Epithelial cell of prostate (primary cell): ENCODE results near the gene BPHL.
"Not testable (repeated sequence)": the region's sequence is repeated elsewhere in the genome, so short reads cannot be mapped to it uniquely, and the experiment has no call there.

Source experiments
- DNase-seq: peaks from one replicate; pipeline ENCODE4 v3.0.0-alpha.2; 2011; ENCODE audit warnings: low read depth, low spot score
- H3K27ac ChIP-seq: fragments of 450-650 bp; 2 replicates; pipeline ENCODE4 v1.5.1; 2017; ENCODE audit warnings: mild to moderate bottlenecking

Gene BPHL

DNA sequence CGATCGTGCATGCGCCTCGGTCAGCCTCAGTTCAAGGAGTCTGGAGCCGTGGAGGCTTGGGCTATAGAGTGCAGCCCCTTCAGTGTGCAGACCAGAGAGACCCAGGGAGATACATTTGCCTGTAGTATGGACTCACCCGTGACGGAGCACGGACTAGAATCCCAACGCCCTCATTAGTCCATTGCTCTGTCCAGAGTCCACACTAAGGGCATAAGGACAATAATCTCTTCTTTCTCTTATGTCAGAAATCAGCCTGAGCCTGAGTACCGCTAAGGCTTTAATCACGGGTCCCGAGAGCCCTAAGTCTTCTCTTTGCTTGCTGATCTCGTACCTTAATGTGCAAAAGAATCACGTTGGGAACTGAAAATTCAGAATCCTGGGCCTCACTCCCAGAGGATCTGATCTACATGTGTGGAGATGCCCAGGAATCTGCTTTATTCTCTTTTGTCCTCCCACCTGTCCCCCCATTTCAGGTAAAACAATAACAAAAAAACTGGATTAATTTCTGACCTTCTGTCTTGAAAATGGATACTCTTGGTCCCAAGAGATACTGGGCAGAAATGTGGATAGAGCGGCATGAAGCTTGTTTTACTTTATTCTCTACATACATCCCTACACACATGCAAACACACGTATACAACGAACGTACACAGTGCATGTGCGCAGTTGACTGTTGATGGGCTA is 671 bp downstream of the BPHL start:
- no peak for DNase-seq
- peak overlapping the region; percentile 88 for H3K27ac ChIP-seq

- no peak for DNase-seq
- H3K27ac ChIP-seq: no peak overlapping the region
These were observed 2.2 kb downstream of the BPHL start for GRCh38 chr6:3120765-3121089.

GRCh38 chr6:3122823-3123182 is 4.3 kb downstream of the BPHL start:
- no peak for DNase-seq
- no peak overlapping the region for H3K27ac ChIP-seq

DNA sequence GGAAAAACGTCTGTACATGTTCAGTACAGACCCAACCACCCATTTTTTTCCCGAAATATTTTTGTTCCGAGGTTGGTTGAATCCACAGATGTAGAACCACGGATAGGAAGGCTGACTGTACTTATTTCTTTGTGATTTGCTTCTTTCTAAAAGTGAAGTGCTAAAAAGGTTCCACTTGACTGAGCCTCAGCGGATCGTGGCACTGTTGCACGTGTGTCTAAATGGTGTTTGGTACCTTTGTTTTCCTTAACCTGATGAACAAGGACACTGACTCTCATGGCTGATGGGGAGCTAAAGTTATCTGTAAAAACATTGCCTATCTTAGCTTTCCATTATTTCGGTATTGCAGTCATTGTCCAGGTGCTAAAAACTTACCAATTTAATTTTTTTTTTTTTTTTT is 6.2 kb downstream of the BPHL start:
- DNase-seq: no peak
- no peak overlapping the region for H3K27ac ChIP-seq

DNA sequence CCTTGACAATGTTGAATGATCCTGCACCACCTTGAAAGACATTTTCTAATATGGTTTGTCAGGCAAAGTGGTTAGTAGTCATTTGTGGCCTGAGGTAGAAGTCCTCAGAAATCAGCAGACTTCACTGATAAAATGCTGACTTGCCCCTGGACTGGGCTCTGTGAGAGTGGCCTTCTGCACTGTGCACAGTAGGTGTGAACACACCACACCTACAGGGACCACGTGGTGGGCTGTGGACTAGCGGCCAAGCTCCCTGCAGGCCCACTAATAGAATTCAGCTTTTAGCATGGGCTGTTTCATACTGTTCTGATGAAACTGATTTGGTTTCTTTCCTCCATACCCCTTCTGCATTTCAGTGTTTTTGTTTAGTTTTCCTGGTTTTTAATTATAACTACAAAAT is 7.3 kb downstream of the BPHL start:
- no peak overlapping the region for H3K27ac ChIP-seq

DNA sequence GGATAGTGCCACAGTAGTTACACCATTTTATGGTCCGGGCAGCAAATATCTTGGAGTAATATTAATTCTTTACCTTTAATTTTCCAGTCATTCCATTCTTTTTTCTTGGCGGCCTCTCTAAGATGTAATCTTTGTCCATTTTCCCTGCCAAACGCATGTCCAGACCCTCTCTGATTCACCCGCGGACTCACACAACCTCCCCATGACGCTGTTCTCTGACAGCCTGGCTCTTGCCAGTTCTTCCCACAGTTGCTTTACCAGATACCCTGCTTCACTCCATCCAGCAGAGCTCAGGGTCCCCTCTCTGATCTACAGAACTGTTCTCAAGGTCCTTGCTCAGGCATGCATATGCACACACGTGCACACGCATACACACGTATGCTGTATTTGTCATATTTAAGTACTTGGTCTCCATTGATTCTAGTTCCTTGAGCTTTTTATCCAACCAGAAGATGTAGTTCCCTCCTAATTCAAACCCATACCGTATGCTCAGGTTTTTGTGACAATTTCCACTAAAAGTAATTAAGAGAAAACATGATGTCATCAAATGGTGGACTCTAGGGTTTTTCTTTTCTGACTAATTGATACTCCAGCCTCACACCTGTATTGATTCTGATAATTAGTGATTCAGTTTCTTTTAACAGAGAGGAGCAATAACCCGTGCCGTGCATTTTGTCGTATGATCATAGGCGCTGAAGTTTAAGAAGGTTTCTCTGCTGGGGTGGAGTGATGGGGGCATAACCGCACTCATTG is 10.0 kb downstream of the BPHL start:
- DNase-seq: no peak
- H3K27ac ChIP-seq: no peak overlapping the region

More for the DNA sequence above, 7.3 kb downstream of the BPHL start:
- DNase-seq: no peak

- H3K27ac ChIP-seq: no peak overlapping the region
- no peak for DNase-seq
These were observed 13.2 kb downstream of the BPHL start for GRCh38 chr6:3131695-3132094.

- DNase-seq: no peak
- no peak overlapping the region for H3K27ac ChIP-seq
These were observed 15.0 kb downstream of the BPHL start for GRCh38 chr6:3133515-3133914.

DNA sequence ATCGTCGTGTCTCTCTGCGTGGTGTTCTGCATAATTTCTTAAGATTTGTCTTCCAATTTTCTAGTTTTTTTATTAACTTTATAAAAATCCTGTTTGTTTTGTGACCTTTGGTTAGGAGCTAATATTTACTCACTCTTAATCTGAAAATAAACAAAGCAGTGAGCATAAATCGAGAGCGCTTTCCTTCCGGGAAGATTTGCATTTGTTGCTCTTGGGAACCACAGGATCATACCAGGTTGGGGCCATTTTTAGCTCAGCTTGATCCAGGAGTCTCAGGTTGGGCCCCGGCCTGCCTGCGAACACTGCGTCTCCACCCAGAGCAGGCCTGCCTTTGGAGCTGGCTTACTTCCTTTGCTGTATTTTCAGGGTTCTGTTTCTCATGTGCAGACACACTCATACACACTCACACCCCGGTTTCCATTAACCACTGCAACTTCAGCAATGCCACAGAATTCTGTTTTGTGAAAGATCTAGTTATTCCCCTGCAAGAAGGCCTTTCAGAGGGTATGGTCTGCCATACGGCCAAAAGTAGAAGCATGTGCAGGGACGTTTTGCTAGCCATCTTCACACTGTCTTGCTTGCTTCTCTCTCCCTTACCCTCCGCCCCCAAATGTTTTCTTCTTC is 17.3 kb downstream of the BPHL start:
- no peak overlapping the region for H3K27ac ChIP-seq
- no peak for DNase-seq

- no peak for DNase-seq
- no peak overlapping the region for H3K27ac ChIP-seq
These were observed 17.9 kb downstream of the BPHL start for GRCh38 chr6:3136292-3137011.

GRCh38 chr6:3137057-3137777 is 18.7 kb downstream of the BPHL start:
- DNase-seq: no peak
- H3K27ac ChIP-seq: no peak overlapping the region

DNA sequence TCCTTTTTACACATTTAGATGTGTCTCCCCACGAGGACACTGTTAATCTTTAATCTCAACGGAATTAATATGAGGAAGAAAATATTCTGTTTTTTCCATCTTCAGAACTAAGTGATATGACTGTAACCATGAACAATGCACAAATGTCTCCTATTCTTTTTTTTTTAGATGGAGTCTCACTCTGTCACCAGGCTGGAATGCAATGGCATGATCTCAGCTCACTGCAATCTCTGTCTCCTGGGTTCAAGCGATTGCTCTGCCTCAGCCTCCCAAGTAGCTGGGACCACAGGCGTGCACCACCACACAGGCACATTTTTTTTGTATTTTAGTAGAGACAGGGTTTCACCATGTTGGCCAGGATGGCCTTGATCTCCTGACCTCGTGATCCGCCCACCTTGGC is 19.4 kb downstream of the BPHL start:
- not testable (repeated sequence) for DNase-seq
- peak overlapping the region; percentile 66 for H3K27ac ChIP-seq

GRCh38 chr6:3138341-3138740 is 19.8 kb downstream of the BPHL start:
- H3K27ac ChIP-seq: peak overlapping the region; percentile 66
- DNase-seq: no peak

- DNase-seq: peak; percentile 73
These were observed 20.8 kb downstream of the BPHL start for GRCh38 chr6:3139090-3139903.

GRCh38 chr6:3140201-3140600 is 21.7 kb downstream of the BPHL start:
- DNase-seq: no peak
- H3K27ac ChIP-seq: no peak overlapping the region

More at GRCh38 chr6:3139090-3139903, 20.8 kb downstream of the BPHL start:
- H3K27ac ChIP-seq: peak overlapping the region; percentile 66

DNA sequence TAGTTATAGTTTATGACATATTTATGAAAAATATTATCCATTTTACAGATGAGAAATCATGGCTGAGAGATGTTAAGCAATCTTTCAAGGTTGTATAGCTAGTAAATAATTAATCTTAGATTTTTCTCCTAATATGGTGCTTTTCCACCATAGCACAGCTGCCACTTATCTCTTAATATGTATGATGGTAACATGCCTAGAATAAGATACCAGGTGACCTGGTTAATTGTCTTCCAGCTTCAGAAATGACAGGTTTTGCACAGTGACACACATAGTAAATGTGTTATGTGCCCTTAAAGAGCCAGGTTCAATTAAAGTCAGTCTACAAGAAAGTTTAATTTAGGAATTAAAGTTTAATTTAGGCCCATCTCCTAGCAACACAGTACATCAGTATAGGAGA is 24.0 kb downstream of the BPHL start:
- DNase-seq: no peak
- no peak overlapping the region for H3K27ac ChIP-seq

DNA sequence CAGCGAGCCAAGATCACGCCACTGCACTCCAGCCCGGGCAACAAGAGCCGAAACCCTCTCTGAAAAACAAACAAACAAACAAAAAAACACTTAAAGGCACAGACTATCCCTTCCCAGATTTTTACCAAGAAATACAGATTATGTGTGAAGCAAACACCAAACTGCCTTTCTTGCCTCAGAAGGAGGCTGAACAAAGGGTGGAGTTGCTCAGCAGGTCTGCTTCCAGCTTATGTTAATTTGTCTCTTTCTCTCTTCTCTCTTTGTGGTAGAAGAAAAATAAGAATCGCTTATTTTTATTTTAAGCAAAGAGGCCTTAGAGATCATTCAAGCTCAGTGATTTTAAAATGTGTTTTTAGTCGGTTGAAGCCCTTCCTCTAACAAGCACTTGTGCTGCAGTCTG is 24.6 kb downstream of the BPHL start:
- no peak for DNase-seq
- no peak overlapping the region for H3K27ac ChIP-seq

DNA sequence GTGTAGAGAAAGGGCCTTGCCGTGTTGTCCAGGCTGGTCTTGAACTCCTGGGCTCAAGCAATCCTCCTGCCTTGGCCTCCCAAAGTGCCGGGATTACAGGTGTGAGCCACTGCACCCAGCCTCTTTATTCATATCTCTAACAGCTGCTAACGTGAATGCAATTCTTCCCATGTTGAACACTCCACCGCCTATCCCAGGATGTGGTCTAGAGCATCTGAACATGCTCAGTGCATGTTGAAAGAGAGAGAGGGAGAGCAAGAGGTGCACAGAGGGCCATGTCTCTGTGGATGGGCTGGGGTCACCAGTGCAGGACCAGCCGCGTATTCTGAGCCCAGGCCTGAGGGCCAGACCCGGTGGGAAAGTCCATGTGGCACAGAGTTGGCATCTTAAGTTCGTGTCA is 26.1 kb downstream of the BPHL start:
- no peak for DNase-seq
- no peak overlapping the region for H3K27ac ChIP-seq

GRCh38 chr6:3147914-3148757 is 29.6 kb downstream of the BPHL start:
- DNase-seq: no peak
- H3K27ac ChIP-seq: no peak overlapping the region
